GM19372 (cell line): ENCODE results near the gene TASL.
"Not testable (repeated sequence)": the region's sequence is repeated elsewhere in the genome, so short reads cannot be mapped to it uniquely, and the experiment has no call there.

ENCODE experiments used
- ATAC-seq: cut with Tn5 transposase; IDR thresholded peaks from one replicate; pipeline ENCODE4 v1.9.1; 2021; ENCODE audit warnings: mild to moderate bottlenecking, low read depth, moderate library complexity; ENCODE audit not compliant: unreplicated experiment

Gene TASL

GRCh38 chrX:30577362-30577991 lies at the start of gene TASL:
TSS of gene TASL (minus strand) at chrX:30577766. CDS start at chrX:30560355, 17,411 bp downstream.
- ATAC-seq, result peak; percentile 77

- no peak for ATAC-seq
These were observed 48.8 kb upstream of the TASL start for GRCh38 chrX:30626402-30626801.

GRCh38 chrX:30622361-30622760 lies 44.8 kb upstream of the TASL start:
- ATAC-seq, result no peak

GRCh38 chrX:30620980-30621618 lies 43.5 kb upstream of the TASL start:
- no peak for ATAC-seq

- no peak for ATAC-seq
These were observed 42.6 kb upstream of the TASL start for GRCh38 chrX:30620125-30620524.

GRCh38 chrX:30618160-30618765 lies 40.7 kb upstream of the TASL start:
- ATAC-seq, result no peak

- ATAC-seq, result no peak
These were observed 37.7 kb upstream of the TASL start for GRCh38 chrX:30615229-30615628.

- ATAC-seq, result no peak
These were observed 36.2 kb upstream of the TASL start for GRCh38 chrX:30613721-30614120.

- ATAC-seq, result no peak
These were observed 34.7 kb upstream of the TASL start for GRCh38 chrX:30612250-30612655.

GRCh38 chrX:30610026-30610425 lies 32.5 kb upstream of the TASL start:
- ATAC-seq, result no peak

- ATAC-seq, result no peak
These were observed 29.6 kb upstream of the TASL start for GRCh38 chrX:30607155-30607554.

- ATAC-seq, result not testable (repeated sequence)
These were observed 23.0 kb upstream of the TASL start for GRCh38 chrX:30600269-30601176.

GRCh38 chrX:30597216-30598012 lies 19.8 kb upstream of the TASL start:
- peak; percentile 63 for ATAC-seq

- peak; percentile 48 for ATAC-seq
These were observed 16.1 kb upstream of the TASL start for GRCh38 chrX:30593440-30594200.

GRCh38 chrX:30592831-30593230 lies 15.3 kb upstream of the TASL start:
- ATAC-seq, result no peak

- ATAC-seq, result no peak
These were observed 12.8 kb upstream of the TASL start for GRCh38 chrX:30590368-30590767.

GRCh38 chrX:30589146-30589888 lies 11.8 kb upstream of the TASL start:
- no peak for ATAC-seq

- no peak for ATAC-seq
These were observed 8.9 kb upstream of the TASL start for GRCh38 chrX:30586516-30586915.

- ATAC-seq, result no peak
These were observed 5.1 kb upstream of the TASL start for GRCh38 chrX:30582664-30583063.
